ENCODE results near the gene ARID1B.

DNA sequence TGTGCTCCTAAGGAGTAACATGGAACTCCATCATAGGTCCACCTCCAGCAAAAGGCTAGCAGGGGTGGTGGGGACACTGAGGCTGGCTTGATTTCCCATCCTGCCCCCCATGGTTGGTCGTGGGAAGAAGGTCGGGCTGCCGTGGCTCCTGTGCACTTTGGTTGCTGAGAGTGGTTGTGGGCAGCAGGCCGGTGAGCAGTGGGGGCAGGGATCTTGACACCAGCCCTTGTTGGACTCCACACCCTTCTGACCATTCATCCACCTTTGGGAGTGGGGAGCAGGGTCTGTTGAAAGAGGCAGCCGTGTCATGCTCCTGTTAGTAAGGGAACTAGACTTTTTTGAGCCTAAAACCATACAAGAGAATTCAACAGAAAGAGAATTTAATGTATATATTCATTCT, 175.2 kb downstream of the ARID1B start:
- TF ChIP-seq, protein P1, sequence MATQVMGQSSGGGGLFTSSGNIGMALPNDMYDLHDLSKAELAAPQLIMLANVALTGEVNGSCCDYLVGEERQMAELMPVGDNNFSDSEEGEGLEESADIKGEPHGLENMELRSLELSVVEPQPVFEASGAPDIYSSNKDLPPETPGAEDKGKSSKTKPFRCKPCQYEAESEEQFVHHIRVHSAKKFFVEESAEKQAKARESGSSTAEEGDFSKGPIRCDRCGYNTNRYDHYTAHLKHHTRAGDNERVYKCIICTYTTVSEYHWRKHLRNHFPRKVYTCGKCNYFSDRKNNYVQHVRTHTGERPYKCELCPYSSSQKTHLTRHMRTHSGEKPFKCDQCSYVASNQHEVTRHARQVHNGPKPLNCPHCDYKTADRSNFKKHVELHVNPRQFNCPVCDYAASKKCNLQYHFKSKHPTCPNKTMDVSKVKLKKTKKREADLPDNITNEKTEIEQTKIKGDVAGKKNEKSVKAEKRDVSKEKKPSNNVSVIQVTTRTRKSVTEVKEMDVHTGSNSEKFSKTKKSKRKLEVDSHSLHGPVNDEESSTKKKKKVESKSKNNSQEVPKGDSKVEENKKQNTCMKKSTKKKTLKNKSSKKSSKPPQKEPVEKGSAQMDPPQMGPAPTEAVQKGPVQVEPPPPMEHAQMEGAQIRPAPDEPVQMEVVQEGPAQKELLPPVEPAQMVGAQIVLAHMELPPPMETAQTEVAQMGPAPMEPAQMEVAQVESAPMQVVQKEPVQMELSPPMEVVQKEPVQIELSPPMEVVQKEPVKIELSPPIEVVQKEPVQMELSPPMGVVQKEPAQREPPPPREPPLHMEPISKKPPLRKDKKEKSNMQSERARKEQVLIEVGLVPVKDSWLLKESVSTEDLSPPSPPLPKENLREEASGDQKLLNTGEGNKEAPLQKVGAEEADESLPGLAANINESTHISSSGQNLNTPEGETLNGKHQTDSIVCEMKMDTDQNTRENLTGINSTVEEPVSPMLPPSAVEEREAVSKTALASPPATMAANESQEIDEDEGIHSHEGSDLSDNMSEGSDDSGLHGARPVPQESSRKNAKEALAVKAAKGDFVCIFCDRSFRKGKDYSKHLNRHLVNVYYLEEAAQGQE (IDR thresholded peaks at IDR 0.05; ENCODE audit: insufficient read depth in 1 of 2, low read depth in 2 of 2, low read length in 2 of 2): no peak
- TF ChIP-seq TAF1 (IDR thresholded peaks at IDR 0.05; ENCODE audit: borderline replicate concordance, insufficient read depth, low read length): no peak
- no peak for TF ChIP-seq POLR2AphosphoS5 (IDR thresholded peaks at IDR 0.05; ENCODE audit: low read depth, low read length)
